Breast epithelium (tissue), 3 donors: ENCODE measurements around the gene SEC24B.

ENCODE experiments used
- CTCF ChIP-seq, 3 donors: fragments of 450-650 bp; IDR thresholded peaks; one replicate each; pipeline ENCODE4 v1.5.1; 2016 to 2017; ENCODE audit warnings: antibody characterized with exemption in 3 of 3, mild to moderate bottlenecking in 3 of 3, moderate library complexity in 3 of 3
- POLR2A ChIP-seq: fragments of 450-650 bp; IDR thresholded peaks from one replicate; pipeline ENCODE4 v1.6.1; 2016; ENCODE audit warnings: antibody characterized with exemption, mild to moderate bottlenecking, moderate library complexity
- POLR2AphosphoS5 ChIP-seq, 3 donors: sonication (generic); formaldehyde crosslinking; IDR thresholded peaks; one replicate each; pipeline ENCODE4 v1.6.1; 2017; ENCODE audit warnings: antibody characterized with exemption in 3 of 3

- no peak for TF ChIP-seq CTCF (IDR thresholded peaks at IDR 0.05)
- TF ChIP-seq POLR2A: no peak
- no peak for TF ChIP-seq POLR2AphosphoS5 (IDR thresholded peaks at IDR 0.05)
Observed at GRCh38 chr4:109435635-109436034, 2.0 kb downstream of the SEC24B start.
